Adrenal gland (tissue), 12 donors: ENCODE results near the gene EIF1AD. TPM values are rescaled to one million over a fixed set of nuclear protein-coding genes. Genes with fewer than 3 reads are reported as not detected.
"Not testable (repeated sequence)": the region's sequence is repeated elsewhere in the genome, so short reads cannot be mapped to it uniquely, and the experiment has no call there.

Experiments used
- DNase-seq, 7 donors: peaks; one replicate each; pipeline ENCODE4 v3.0.0-alpha.2; 2019 to 2020
- H3K27ac ChIP-seq, 5 donors: fragments of 200-600 bp; sonication (generic) in 4 of 5; 1 replicate in 3 of 5; 2 replicates in 2 of 5; pipeline versions ENCODE4 v1.5.1 to v1.8.0; 2016 to 2020; ENCODE audit warnings: mild to moderate bottlenecking in 1 of 5
- H3K27me3 ChIP-seq: fragments of 200-600 bp; 2 replicates; pipeline ENCODE4 v1.8.0; 2021
- H3K36me3 ChIP-seq, 2 donors: fragments of 200-600 bp; replicated peaks in 1 of 2; 1 replicate in 1 of 2; 2 replicates in 1 of 2; pipeline versions ENCODE4 v1.5.1 to v1.8.0; 2018 to 2022
- H3K4me1 ChIP-seq, 2 donors: fragments of 200-600 bp; replicated peaks in 1 of 2; 1 replicate in 1 of 2; 2 replicates in 1 of 2; pipeline versions ENCODE4 v1.5.1 to v1.8.0; 2018 to 2021
- H3K4me3 ChIP-seq, 4 donors: fragments of 200-600 bp; sonication (generic) in 3 of 4; one replicate each; pipeline ENCODE4 v1.5.1; 2016 to 2018
- H3K9me3 ChIP-seq, 3 donors: fragments of 200-600 bp; sonication (generic) in 1 of 3; replicated peaks in 1 of 3; 1 replicate in 2 of 3; 2 replicates in 1 of 3; pipeline versions ENCODE4 v1.5.1 to v1.8.0; 2016 to 2021
- CTCF ChIP-seq, 6 experiments: fragments of 450-650 bp in 4 of 6; fragments of 200-600 bp in 2 of 6; sonication (generic) in 1 of 6; IDR thresholded peaks; 1 replicate in 5 of 6; 2 replicates in 1 of 6; pipeline versions ENCODE4 v1.5.1 to v1.8.0; 2016 to 2021; ENCODE audit warnings: antibody characterized with exemption in 6 of 6, mild to moderate bottlenecking in 2 of 6, moderate library complexity in 1 of 6
- POLR2A ChIP-seq, 2 donors: fragments of 450-650 bp; IDR thresholded peaks; one replicate each; pipeline ENCODE4 v1.6.1; 2017; ENCODE audit warnings: antibody characterized with exemption in 2 of 2, mild to moderate bottlenecking in 2 of 2, moderate library complexity in 1 of 2
- WGBS, 4 donors: extraction: QIAGEN DNeasy Blood & Tissue Kit in 2 of 4; methylation state at CpG; one replicate each; pipeline versions ENCODE4 v1.1.5 to v1.1.7; 2013 to 2017; 5-methylcytosine and 5-hydroxymethylcytosine counted together
- intact Hi-C, 2 donors: fragments of 100-400 bp; cut with DNase I; formaldehyde crosslinking; loops; one replicate each; pipeline versions ENCODE4 v1.14.1 to v1.15.0; 2022 to 2023
- polyA plus RNA-seq, 3 donors: library from polyadenylated mRNA; stranded (reverse); fragments of 200-250 nt in 2 of 3; fragments of 350-450 nt in 1 of 3; fragmentation: Illumina TruSeq in 1 of 3; extraction: RNeasy Lipid Tissue Mini Kit (QIAGEN cat#74804) in 1 of 3; gene quantifications; one replicate each; pipeline ENCODE4 v1.2.3, GENCODE V29; 2013 to 2014
- total RNA-seq, 9 donors: library from RNA; depleted of rRNA in 4 of 9; stranded (reverse); fragments of >200 nt in 4 of 9; fragments of 120-200 nt in 1 of 9; fragmentation: NEBNext Ultra II Directional in 1 of 9; extraction: Animal tissue kit (Norgen Biotek cat#: 25700) in 1 of 9; gene quantifications; one replicate each; pipeline versions ENCODE4 v1.1.0 to v1.2.4, GENCODE V29; 2013 to 2023
- donor health status: healthy with polysubstance abuse.
- donor health status: Bipolar disorder and iron deficiency.
- donor health status: DM: yes; HTN: yes; CAD: no.
- donor health status: DM: no; HTN: no; CAD: no.
- donor health status: DM: no; HTN: no; CAD: no.
- donor health status: DM: yes; HTN: yes; CAD: no.

EIF1AD gene
- total and polyA plus RNA-seq, 12 donors = 15.5 to 49.0 (median 29.6) TPM

- H3K9me3 ChIP-seq = no peaks in the 10 kb centered on the region
- H3K27ac ChIP-seq = no peak within 1 kb of the TSS
- DNase-seq = no peak
- H3K36me3 ChIP-seq = no peaks in the 10 kb centered on the region
- peaks cover 4 to 13% of the 10 kb centered on the region in 2 donors for H3K4me1 ChIP-seq
- intact Hi-C loops = no loop called here
- 85 to 91% (median 87%) methylated on average over 17 to 18 of the region's 18 CpGs for WGBS, 4 donors
- no peak within 1 kb of the TSS for H3K4me3 ChIP-seq
- TF ChIP-seq CTCF (IDR thresholded peaks at IDR 0.05) (no peak), POLR2A (IDR thresholded peaks at IDR 0.05) (no peak)
- no peaks in the 10 kb centered on the region for H3K27me3 ChIP-seq
These were observed 24.1 kb upstream of the EIF1AD start, which contains the start of gene CATSPER1 for GRCh38 chr11:66026017-66026529. Gene CATSPER1, minus strand, starts transcription at chr11:66026479. Its CDS starts 100 bp downstream, at chr11:66026379.

GRCh38 chr11:66023186-66023440 lies 21.2 kb upstream of the EIF1AD start:
- H3K9me3 ChIP-seq, H3K36me3 ChIP-seq, DNase-seq, H3K27me3 ChIP-seq, intact Hi-C loops, H3K27ac ChIP-seq: not testable (repeated sequence)
- Histone ChIP-seq H3K4me1 (peaks cover 7 to 14% of the 10 kb centered on the region in 2 donors), H3K4me3 (peak overlapping the region in 1 of 4 donors; percentile 17)
- 57 to 79% (median 61%) methylated on average over 4 to 5 of the region's 5 CpGs for WGBS, 4 donors

- H3K27me3 ChIP-seq = no peaks in the 10 kb centered on the region
- TF ChIP-seq POLR2A (IDR thresholded peaks at IDR 0.05) (no peak), CTCF (IDR thresholded peaks at IDR 0.05) (peak; percentile 78 to 97 (median 91))
- no peaks in the 10 kb centered on the region for H3K9me3 ChIP-seq
- intact Hi-C loops = no loop called here
- H3K4me3 ChIP-seq = peak overlapping the region in 1 of 4 donors; percentile 17
- H3K27ac ChIP-seq = no peak overlapping the region
- peaks cover 7 to 14% of the 10 kb centered on the region in 2 donors for H3K4me1 ChIP-seq
- no peaks in the 10 kb centered on the region for H3K36me3 ChIP-seq
- WGBS, 4 donors = 15 to 27% (median 17%) methylated on average over 27 to 46 of the region's 46 CpGs
- DNase-seq = peak; percentile 56 to 80 (median 72)
These were observed 20.6 kb upstream of the EIF1AD start for GRCh38 chr11:66022401-66023185.

- H3K27ac ChIP-seq = no peak overlapping the region
- intact Hi-C loops = no loop called here
- H3K36me3 ChIP-seq = no peaks in the 10 kb centered on the region
- H3K4me1 ChIP-seq = peaks cover 7 to 14% of the 10 kb centered on the region in 2 donors
- no peaks in the 10 kb centered on the region for H3K27me3 ChIP-seq
- no peaks in the 10 kb centered on the region for H3K9me3 ChIP-seq
- DNase-seq = peak; percentile 63 to 90 (median 84)
- no peak overlapping the region for H3K4me3 ChIP-seq
- WGBS, 4 donors = 66 to 73% (median 69%) methylated on average over 18 to 25 of the region's 25 CpGs
- no peak for TF ChIP-seq POLR2A (IDR thresholded peaks at IDR 0.05)
- TF ChIP-seq CTCF (IDR thresholded peaks at IDR 0.05) = no peak
These were observed 18.8 kb upstream of the EIF1AD start for GRCh38 chr11:66020618-66021357.
